Measurements from ENCODE around the gene SLC29A3. TPM values are rescaled to one million over a fixed set of nuclear protein-coding genes. Genes with fewer than 3 reads are reported as not detected.

Gene SLC29A3
- polyA plus RNA-seq, 1 of the 3 experiments (the other 2 are of a cell fraction): 3.8 TPM

- CTCF ChIA-PET: interaction anchor here (0.7 to 9.0 kb wide), 21 partner anchors 9 to 911 kb away, joined by 3 to 99 read pairs (median 13); partner anchors contain the start of gene CDH23
Observed at GRCh38 chr10:71317739-71318138, 1.3 kb upstream of the SLC29A3 start.

More at GRCh38 chr10:71317739-71318138, 1.3 kb upstream of the SLC29A3 start:
- Histone ChIP-seq H3F3A (replicated peaks; ENCODE audit: insufficient read depth) (peaks cover 8% of the 10 kb centered on the region), H3K4me1 (ENCODE audit: control insufficient read depth in 1 of 2, insufficient read depth in 2 of 2, low read depth in 1 of 2, low read length in 1 of 2) (peaks cover 0 to 21% of the 10 kb centered on the region in 2 experiments; a peak in 1 of 4 replicates), H3K27me3 (ENCODE audit: insufficient read depth) (no peaks in the 10 kb centered on the region), H3K9ac (no peak overlapping the region), H3K9me3 (no peaks in the 10 kb centered on the region), H4K20me1 (ENCODE audit: insufficient read depth) (no peaks in the 10 kb centered on the region), H2AFZ (ENCODE audit: low read depth) (no peak overlapping the region), H3K4me2 (no peak overlapping the region), H3K4me3 (ENCODE audit: low read depth in 2 of 2, low read length in 1 of 2) (no peak overlapping the region), H3K27ac (ENCODE audit: low read depth in 2 of 2, low read length in 1 of 2) (no peak overlapping the region), H3K79me2 (ENCODE audit: insufficient read depth) (no peaks in the 10 kb centered on the region), H3K9me2 (no peaks in the 10 kb centered on the region), H3K36me3 (replicated peaks in 1 of 2; ENCODE audit: control insufficient read depth in 1 of 2, insufficient read depth in 2 of 2, low read length in 1 of 2) (no peaks in the 10 kb centered on the region)
- WGBS (ENCODE audit: low lambda C conversion rate): 88% methylated on average over 6 of the region's 6 CpGs
- no peak for TF ChIP-seq SMC3 (IDR thresholded peaks at IDR 0.05; ENCODE audit: low read depth, low read length)
- TF ChIP-seq EP300 (IDR thresholded peaks at IDR 0.05; ENCODE audit: borderline replicate concordance in 1 of 2, low read depth in 1 of 2, low read length in 1 of 2): no peak
- no peak for TF ChIP-seq RAD21 (IDR thresholded peaks at IDR 0.05; ENCODE audit: low read length)
- no peak for TF ChIP-seq GATA2 (CRISPR knock-in tag; IDR thresholded peaks at IDR 0.05)
- TF ChIP-seq POLR2AphosphoS5 (IDR thresholded peaks at IDR 0.05; ENCODE audit: low read depth, low read length): no peak
- TF ChIP-seq FOSL2 (IDR thresholded peaks at IDR 0.05; ENCODE audit: borderline replicate concordance, low read depth): no peak
- no peak for TF ChIP-seq FOXM1 (IDR thresholded peaks at IDR 0.05; ENCODE audit: low read depth)
- TF ChIP-seq CTCF (IDR thresholded peaks at IDR 0.05): no peak
- TF ChIP-seq GABPA (IDR thresholded peaks at IDR 0.05; ENCODE audit: low read depth): no peak
- TF ChIP-seq JUND (IDR thresholded peaks at IDR 0.05): no peak
- TF ChIP-seq NFIC (IDR thresholded peaks at IDR 0.05; ENCODE audit: borderline replicate concordance): no peak
- no peak for TF ChIP-seq TCF12 (IDR thresholded peaks at IDR 0.05)
- TF ChIP-seq CHD2 (IDR thresholded peaks at IDR 0.05; ENCODE audit: low read length, partially characterized antibody): no peak
- TF ChIP-seq ZBTB33 (IDR thresholded peaks at IDR 0.05; ENCODE audit: borderline replicate concordance, low read depth): no peak
- TF ChIP-seq RFX5 (IDR thresholded peaks at IDR 0.05; ENCODE audit: low read length): no peak
- TF ChIP-seq PBX3 (IDR thresholded peaks at IDR 0.05): no peak
- TF ChIP-seq IRF3 (IDR thresholded peaks at IDR 0.05; ENCODE audit: low read depth, low read length): no peak
- no peak for TF ChIP-seq NRF1 (IDR thresholded peaks at IDR 0.05; ENCODE audit: low read depth, low read length)
- no peak for TF ChIP-seq MEF2A (IDR thresholded peaks at IDR 0.05; ENCODE audit: borderline replicate concordance, low read depth)
- no peak for TF ChIP-seq REST (IDR thresholded peaks at IDR 0.05; ENCODE audit: low read depth, low read length)
- no peak for DNase-seq
- POLR2A ChIA-PET: no interaction called here

Measured in SK-N-SH (cell line).